Breast epithelium (tissue), 4 donors: ENCODE measurements around the gene FAM163A. TPM values are rescaled to one million over a fixed set of nuclear protein-coding genes. Genes with fewer than 3 reads are reported as not detected.

Source experiments
- DNase-seq, 2 donors: peaks; one replicate each; pipeline ENCODE4 v3.0.0-alpha.2; 2019; ENCODE audit warnings: low spot score in 2 of 2
- H3K27ac ChIP-seq, 2 donors: fragments of 200-600 bp; sonication (generic) in 1 of 2; one replicate each; pipeline ENCODE4 v1.5.1; 2016 to 2019; ENCODE audit warnings: mild to moderate bottlenecking in 1 of 2
- H3K27me3 ChIP-seq, 2 donors: fragments of 200-600 bp; sonication (generic) in 1 of 2; one replicate each; pipeline versions ENCODE4 v1.5.1 to v1.6.0; 2017 to 2019; ENCODE audit warnings: control low read depth in 1 of 2, mild to moderate bottlenecking in 1 of 2
- H3K36me3 ChIP-seq: fragments of 200-600 bp; one replicate; pipeline ENCODE4 v1.5.1; 2019
- H3K4me1 ChIP-seq, 2 donors: fragments of 200-600 bp; sonication (generic); one replicate each; pipeline ENCODE4 v1.5.1; 2016 to 2019; ENCODE audit warnings: control low read depth in 1 of 2
- H3K4me3 ChIP-seq, 3 donors: fragments of 200-600 bp; sonication (generic); 1 replicate in 2 of 3; 2 replicates in 1 of 3; pipeline ENCODE4 v1.5.1; 2016 to 2019; ENCODE audit warnings: mild to moderate bottlenecking in 3 of 3, moderate library complexity in 2 of 3
- H3K9me3 ChIP-seq, 2 donors: fragments of 200-600 bp; sonication (generic) in 1 of 2; one replicate each; pipeline ENCODE4 v1.5.1; 2016 to 2019; ENCODE audit warnings: control low read depth in 1 of 2
- CTCF ChIP-seq, 3 donors: fragments of 450-650 bp; IDR thresholded peaks; one replicate each; pipeline ENCODE4 v1.5.1; 2016 to 2017; ENCODE audit warnings: antibody characterized with exemption in 3 of 3, mild to moderate bottlenecking in 3 of 3, moderate library complexity in 3 of 3
- POLR2A ChIP-seq: fragments of 450-650 bp; IDR thresholded peaks from one replicate; pipeline ENCODE4 v1.6.1; 2016; ENCODE audit warnings: antibody characterized with exemption, mild to moderate bottlenecking, moderate library complexity
- POLR2AphosphoS5 ChIP-seq, 3 donors: sonication (generic); formaldehyde crosslinking; IDR thresholded peaks; one replicate each; pipeline ENCODE4 v1.6.1; 2017; ENCODE audit warnings: antibody characterized with exemption in 3 of 3
- intact Hi-C: fragments of 100-400 bp; cut with DNase I; formaldehyde crosslinking; loops from one replicate; pipeline ENCODE4 v1.15.1; 2023; ENCODE audit warnings: low total_unique reads
- total RNA-seq, 3 donors: library from RNA; depleted of rRNA; stranded (reverse); fragments of >200 nt; gene quantifications; one replicate each; pipeline ENCODE4 v1.1.0, GENCODE V29; 2016

FAM163A gene
- total RNA-seq, 3 donors from 2014 or later: not detected

- TF ChIP-seq CTCF (IDR thresholded peaks at IDR 0.05) (no peak), POLR2A (no peak), POLR2AphosphoS5 (IDR thresholded peaks at IDR 0.05) (no peak)
- Histone ChIP-seq H3K4me1 (no peaks in the 10 kb centered on the region), H3K27ac (no peak overlapping the region), H3K36me3 (no peaks in the 10 kb centered on the region), H3K4me3 (no peak overlapping the region), H3K27me3 (peaks cover 0 to 12% of the 10 kb centered on the region in 2 donors), H3K9me3 (peaks cover 0 to 8% of the 10 kb centered on the region in 2 donors)
- DNase-seq: no peak
- intact Hi-C loops: no loop called here
Observed at GRCh38 chr1:179750630-179751029, 7.5 kb downstream of the FAM163A start.

- H3K27me3 ChIP-seq: no peaks in the 10 kb centered on the region
- H3K36me3 ChIP-seq: no peaks in the 10 kb centered on the region
- TF ChIP-seq POLR2A (no peak), CTCF (IDR thresholded peaks at IDR 0.05) (no peak), POLR2AphosphoS5 (IDR thresholded peaks at IDR 0.05) (no peak)
- no peak for DNase-seq
- no peak overlapping the region for H3K4me3 ChIP-seq
- peaks cover 0 to 8% of the 10 kb centered on the region in 2 donors for H3K9me3 ChIP-seq
- no peak overlapping the region for H3K27ac ChIP-seq
- intact Hi-C loops: no loop called here
- H3K4me1 ChIP-seq: no peaks in the 10 kb centered on the region
Observed at GRCh38 chr1:179753061-179753460, 10.0 kb downstream of the FAM163A start.

GRCh38 chr1:179754041-179754624, 11.0 kb downstream of the FAM163A start:
- Histone ChIP-seq H3K4me1 (no peaks in the 10 kb centered on the region), H3K4me3 (no peak overlapping the region), H3K36me3 (no peaks in the 10 kb centered on the region), H3K27me3 (no peaks in the 10 kb centered on the region), H3K9me3 (peaks cover 0 to 8% of the 10 kb centered on the region in 2 donors), H3K27ac (no peak overlapping the region)
- no peak for TF ChIP-seq POLR2AphosphoS5 (IDR thresholded peaks at IDR 0.05)
- TF ChIP-seq CTCF (IDR thresholded peaks at IDR 0.05): no peak
- TF ChIP-seq POLR2A: no peak
- intact Hi-C loops: no loop called here
- DNase-seq: no peak

DNA sequence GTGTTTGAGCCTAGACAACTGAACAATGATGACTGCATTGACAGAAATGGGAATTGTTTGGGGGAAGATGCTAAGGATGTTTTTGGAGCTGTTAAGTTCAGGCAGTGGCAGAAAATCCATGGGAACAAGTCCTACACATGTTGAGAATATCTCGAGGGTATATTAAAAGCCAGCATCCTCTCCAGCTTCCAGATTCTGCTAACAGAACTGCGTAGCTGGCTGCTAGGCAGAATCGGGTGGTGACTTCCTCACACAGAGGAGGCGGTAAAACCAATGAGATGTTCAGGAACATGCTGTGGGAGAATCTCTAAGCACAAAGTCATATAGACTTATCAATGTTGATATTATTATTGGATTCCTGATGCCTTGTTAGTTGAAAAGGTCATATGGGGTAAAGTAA, 14.8 kb downstream of the FAM163A start:
- no peaks in the 10 kb centered on the region for H3K27me3 ChIP-seq
- H3K4me3 ChIP-seq: no peak overlapping the region
- H3K4me1 ChIP-seq: no peaks in the 10 kb centered on the region
- intact Hi-C loops: no loop called here
- H3K36me3 ChIP-seq: no peaks in the 10 kb centered on the region
- TF ChIP-seq POLR2AphosphoS5 (IDR thresholded peaks at IDR 0.05) (no peak), CTCF (IDR thresholded peaks at IDR 0.05) (no peak), POLR2A (no peak)
- H3K27ac ChIP-seq: no peak overlapping the region
- no peak for DNase-seq
- H3K9me3 ChIP-seq: no peaks in the 10 kb centered on the region

DNA sequence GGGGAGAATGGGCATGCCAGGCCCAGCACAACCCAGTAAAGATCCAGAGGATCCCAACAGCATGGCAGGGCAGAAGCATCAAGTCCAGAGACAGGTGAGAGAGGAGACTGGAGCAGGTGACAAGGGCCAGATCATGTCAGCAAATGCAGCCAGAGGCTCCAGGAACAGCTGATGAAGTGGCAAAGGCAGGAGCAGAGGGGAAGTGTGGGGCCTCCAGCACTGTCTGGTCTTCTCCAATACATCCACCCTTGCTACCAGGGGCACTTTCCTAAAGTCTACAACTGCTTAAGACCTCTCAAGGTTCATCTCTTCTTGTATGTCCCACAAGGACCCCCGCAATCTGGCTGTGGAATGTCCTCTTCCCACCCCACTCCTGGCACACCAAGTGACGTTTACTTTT, 17.4 kb downstream of the FAM163A start:
- Histone ChIP-seq H3K4me1 (no peaks in the 10 kb centered on the region), H3K27me3 (no peaks in the 10 kb centered on the region), H3K27ac (no peak overlapping the region), H3K4me3 (no peak overlapping the region), H3K9me3 (no peaks in the 10 kb centered on the region), H3K36me3 (no peaks in the 10 kb centered on the region)
- DNase-seq: no peak
- intact Hi-C loops: no loop called here
- TF ChIP-seq POLR2AphosphoS5 (IDR thresholded peaks at IDR 0.05): no peak

DNA sequence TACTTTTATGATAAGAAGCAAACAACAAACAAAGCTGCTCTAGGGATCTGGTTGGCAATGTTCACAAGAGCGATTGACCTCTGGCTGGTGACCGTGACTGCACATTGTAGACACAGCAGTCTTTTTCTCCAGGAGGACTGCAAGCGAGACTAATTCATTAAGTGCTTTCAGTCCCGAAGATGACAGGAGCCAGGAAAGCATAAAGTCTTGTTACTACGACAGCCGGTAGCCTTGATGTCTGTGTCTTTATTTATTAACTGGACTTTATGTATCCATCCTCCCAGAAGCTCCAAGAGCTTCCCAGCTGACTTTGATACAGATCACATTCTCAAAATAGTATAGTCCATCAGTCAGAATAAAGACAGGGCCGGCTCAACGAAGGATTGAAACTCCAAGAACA, 18.2 kb downstream of the FAM163A start:
- H3K4me1 ChIP-seq: no peaks in the 10 kb centered on the region

More for the DNA sequence above, 18.2 kb downstream of the FAM163A start:
- Histone ChIP-seq H3K4me3 (no peak overlapping the region), H3K36me3 (no peaks in the 10 kb centered on the region), H3K27ac (no peak overlapping the region), H3K27me3 (no peaks in the 10 kb centered on the region), H3K9me3 (no peaks in the 10 kb centered on the region)
- TF ChIP-seq POLR2A (no peak), POLR2AphosphoS5 (IDR thresholded peaks at IDR 0.05) (no peak), CTCF (IDR thresholded peaks at IDR 0.05) (no peak)
- no peak for DNase-seq
- intact Hi-C loops: no loop called here
